ENCODE data around the gene LRRTM4. TPM values are rescaled to one million over a fixed set of nuclear protein-coding genes. Genes with fewer than 3 reads are reported as not detected.

Gene LRRTM4
- total RNA-seq, 1 donor from 2014 or later: not detected

GRCh38 chr2:77296791-77297190, 225.4 kb downstream of the LRRTM4 start:
- intact Hi-C loops (cut with micrococcal nuclease): no loop called here
- Mint-ChIP-seq H3K27me3 (no peaks in the 10 kb centered on the region), H3K4me1 (no peaks in the 10 kb centered on the region), H3K36me3 (ENCODE audit: low read depth) (no peaks in the 10 kb centered on the region), H3K27ac (no peak overlapping the region), H3K4me3 (no peak overlapping the region), H3K9me3 (peaks cover 2% of the 10 kb centered on the region)
- ATAC-seq (ENCODE audit: low read depth): no peak
- DNase-seq: no peak
- POLR2A ChIA-PET: no interaction called here
- TF ChIP-seq CTCF (IDR thresholded peaks at IDR 0.05): no peak
- CTCF ChIA-PET: no interaction called here

DNA sequence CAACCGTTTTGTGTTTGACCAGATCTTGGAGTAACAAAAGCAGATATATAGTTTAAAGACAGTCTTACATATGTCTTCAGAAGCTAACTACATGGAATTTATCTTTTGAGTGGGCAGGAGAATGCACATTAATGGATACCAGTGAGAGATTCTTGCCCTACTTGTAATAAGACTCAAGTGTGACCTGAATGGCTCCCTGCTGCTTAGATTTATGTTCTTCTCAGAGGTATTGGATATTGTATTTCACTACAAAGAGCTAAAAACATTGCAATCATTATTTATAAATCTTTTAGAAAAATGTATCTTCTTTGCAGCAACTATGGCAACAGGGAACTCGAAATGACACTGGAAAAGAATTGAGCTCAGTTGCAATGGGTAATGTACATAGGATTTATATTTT, 227.7 kb downstream of the LRRTM4 start:
- Mint-ChIP-seq H3K4me3 (no peak overlapping the region), H3K4me1 (no peaks in the 10 kb centered on the region), H3K27ac (no peak overlapping the region), H3K27me3 (no peaks in the 10 kb centered on the region), H3K36me3 (ENCODE audit: low read depth) (no peaks in the 10 kb centered on the region), H3K9me3 (peaks cover 2% of the 10 kb centered on the region)
- intact Hi-C loops (cut with micrococcal nuclease): no loop called here
- ATAC-seq (ENCODE audit: low read depth) (no peak), DNase-seq (no peak)
- CTCF ChIA-PET: no interaction called here
- TF ChIP-seq CTCF (IDR thresholded peaks at IDR 0.05): no peak
- POLR2A ChIA-PET: no interaction called here

- no peak for TF ChIP-seq CTCF (IDR thresholded peaks at IDR 0.05)
- ATAC-seq (ENCODE audit: low read depth) (no peak), DNase-seq (no peak)
- ChIA-PET POLR2A (no interaction called here), CTCF (no interaction called here)
- Mint-ChIP-seq H3K4me1 (no peaks in the 10 kb centered on the region), H3K9me3 (peaks cover 5% of the 10 kb centered on the region), H3K4me3 (no peak overlapping the region), H3K36me3 (ENCODE audit: low read depth) (no peaks in the 10 kb centered on the region), H3K27ac (no peak overlapping the region), H3K27me3 (no peaks in the 10 kb centered on the region)
- intact Hi-C loops (cut with micrococcal nuclease): no loop called here
Measured at GRCh38 chr2:77284353-77284752, 237.8 kb downstream of the LRRTM4 start.

GRCh38 chr2:77271262-77271661, 250.9 kb downstream of the LRRTM4 start:
- Mint-ChIP-seq H3K4me1 (no peaks in the 10 kb centered on the region), H3K36me3 (ENCODE audit: low read depth) (no peaks in the 10 kb centered on the region), H3K27ac (no peak overlapping the region), H3K4me3 (no peak overlapping the region), H3K9me3 (no peaks in the 10 kb centered on the region), H3K27me3 (no peaks in the 10 kb centered on the region)
- ATAC-seq (ENCODE audit: low read depth) (no peak), DNase-seq (no peak)
- intact Hi-C loops (cut with micrococcal nuclease): no loop called here
- ChIA-PET POLR2A (no interaction called here), CTCF (no interaction called here)
- no peak for TF ChIP-seq CTCF (IDR thresholded peaks at IDR 0.05)

DNA sequence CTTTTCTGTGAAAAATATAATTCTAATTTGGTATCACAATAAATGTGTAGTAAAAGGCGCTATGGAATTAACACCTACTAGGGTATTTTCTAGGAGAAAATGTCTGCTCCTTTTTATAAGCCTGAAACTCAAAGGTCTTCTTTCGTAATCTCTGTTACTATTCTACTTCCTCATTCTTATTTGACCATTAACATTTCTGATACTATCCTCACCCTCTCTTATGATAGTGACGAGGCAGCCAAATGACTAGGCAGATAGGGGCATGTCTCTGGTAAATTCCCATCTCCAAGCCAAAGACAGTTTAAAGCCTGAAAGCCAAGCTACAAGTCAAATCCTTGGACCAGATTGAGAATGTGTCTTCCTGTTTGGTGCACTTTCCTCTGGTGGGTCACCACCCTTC, 251.7 kb downstream of the LRRTM4 start:
- Mint-ChIP-seq H3K4me1 (no peaks in the 10 kb centered on the region), H3K27ac (no peak overlapping the region), H3K27me3 (no peaks in the 10 kb centered on the region), H3K4me3 (no peak overlapping the region), H3K36me3 (ENCODE audit: low read depth) (no peaks in the 10 kb centered on the region), H3K9me3 (no peaks in the 10 kb centered on the region)
- no peak for ATAC-seq (ENCODE audit: low read depth)
- intact Hi-C loops (cut with micrococcal nuclease): no loop called here
- ChIA-PET CTCF (no interaction called here), POLR2A (no interaction called here)
- no peak for TF ChIP-seq CTCF (IDR thresholded peaks at IDR 0.05)
- no peak for DNase-seq

All from activated B cell treated with CpG ODN at 0.5 μM for 24 hours (primary cell).